ENCODE results near the gene ANP32E. TPM values are rescaled to one million over a fixed set of nuclear protein-coding genes. Genes with fewer than 3 reads are reported as not detected.

The ANP32E gene
- 10 to 100 TPM in 11 of 12 donors, not detected in 1; 37.3 to 90.5 (median 50.1) TPM for polyA plus RNA-seq (ENCODE audit: insufficient read length in 12 of 12)
- long read RNA-seq, donor 1, transcript ANP32E-208 (7 exons, 3,451 nt) = major isoform, 8 of 26 reads
- long read RNA-seq, donor 1, partial matches to known transcripts = 18 of 26 reads
- long read RNA-seq, donor 1, other reads (novel, unspliced or antisense) = 0 of 26 reads
- long read RNA-seq, donor 2, transcript ANP32E-208 (7 exons, 3,451 nt) = major isoform, 16 of 105 reads
- long read RNA-seq, donor 2, partial matches to known transcripts = 56 of 105 reads
- long read RNA-seq, donor 2, other reads (novel, unspliced or antisense) = 33 of 105 reads
- long read RNA-seq, donor 3, transcript ANP32E-208 (7 exons, 3,451 nt) = major isoform, 8 of 8 reads
- long read RNA-seq, donor 3, partial matches to known transcripts = 0 of 8 reads
- long read RNA-seq, donor 3, other reads (novel, unspliced or antisense) = 0 of 8 reads
- long read RNA-seq, donor 4, transcript ANP32E-208 (7 exons, 3,451 nt) = major isoform, 6 of 6 reads
- long read RNA-seq, donor 4, partial matches to known transcripts = 0 of 6 reads
- long read RNA-seq, donor 4, other reads (novel, unspliced or antisense) = 0 of 6 reads
- long read RNA-seq, donor 5, transcript ANP32E-208 (7 exons, 3,451 nt) = major isoform, 22 of 47 reads
- long read RNA-seq, donor 5, partial matches to known transcripts = 25 of 47 reads
- long read RNA-seq, donor 5, other reads (novel, unspliced or antisense) = 0 of 47 reads
- long read RNA-seq, donor 6, partial matches to known transcripts = 0 of 3 reads
- long read RNA-seq, donor 6, other reads (novel, unspliced or antisense) = 0 of 3 reads
- long read RNA-seq, donor 7, transcript ANP32E-208 (7 exons, 3,451 nt) = major isoform, 5 of 5 reads
- long read RNA-seq, donor 7, partial matches to known transcripts = 0 of 5 reads
- long read RNA-seq, donor 7, other reads (novel, unspliced or antisense) = 0 of 5 reads
- long read RNA-seq, donor 8, transcript ANP32E-208 (7 exons, 3,451 nt) = major isoform, 15 of 21 reads
- long read RNA-seq, donor 8, partial matches to known transcripts = 6 of 21 reads
- long read RNA-seq, donor 8, other reads (novel, unspliced or antisense) = 0 of 21 reads
- long read RNA-seq, donor 9, transcript ANP32E-208 (7 exons, 3,451 nt) = major isoform, 5 of 6 reads
- long read RNA-seq, donor 9, partial matches to known transcripts = 0 of 6 reads
- long read RNA-seq, donor 9, other reads (novel, unspliced or antisense) = 0 of 6 reads
- long read RNA-seq, donor 10, transcript ANP32E-208 (7 exons, 3,451 nt) = major isoform, 7 of 12 reads
- long read RNA-seq, donor 10, partial matches to known transcripts = 5 of 12 reads
- long read RNA-seq, donor 10, other reads (novel, unspliced or antisense) = 0 of 12 reads
- long read RNA-seq, donor 11, transcript ANP32E-208 (7 exons, 3,451 nt) = major isoform, 13 of 28 reads
- long read RNA-seq, donor 11, partial matches to known transcripts = 13 of 28 reads
- long read RNA-seq, donor 11, other reads (novel, unspliced or antisense) = 0 of 28 reads

DNA sequence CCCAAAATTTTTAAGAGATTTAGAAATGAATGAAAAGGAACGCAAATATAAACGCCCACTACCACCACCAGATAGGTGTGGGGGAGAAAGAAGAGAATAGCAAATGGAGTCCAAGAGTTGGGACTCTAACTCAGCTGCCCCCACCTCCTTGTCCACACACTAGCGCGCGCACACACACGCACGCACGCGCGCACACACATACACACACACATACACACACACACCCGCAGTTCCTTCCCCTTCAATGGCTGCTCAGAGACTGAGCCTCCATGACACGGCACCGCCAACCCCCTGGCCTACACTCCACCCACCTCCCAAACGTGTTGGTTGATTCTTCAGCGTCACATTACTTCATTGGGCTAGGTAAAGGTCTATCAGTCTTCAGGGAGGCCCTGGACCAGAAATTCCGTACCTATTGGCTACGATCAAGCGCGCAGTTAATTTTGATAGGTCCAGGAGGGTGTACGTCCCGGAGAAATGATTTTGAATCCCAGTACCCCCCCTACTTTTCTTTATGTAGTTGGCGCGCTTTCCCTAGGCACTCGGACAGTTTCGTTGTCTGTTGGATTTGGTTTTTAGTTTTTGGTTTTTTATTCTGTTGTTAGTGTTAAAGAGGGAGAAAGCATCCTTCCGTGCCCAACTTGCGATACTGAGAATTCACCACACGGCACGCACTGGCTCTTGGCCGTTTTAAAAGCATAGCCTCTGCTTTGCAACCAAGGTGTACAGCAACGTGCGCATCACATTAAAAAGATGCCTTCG is at the start of gene ANP32E:
Gene ANP32E, minus strand, starts transcription at position 261 of the 762 bp plus-strand sequence. CDS start 326 bp downstream, outside the sequence.
- DNase-seq = peak; percentile 98

DNA sequence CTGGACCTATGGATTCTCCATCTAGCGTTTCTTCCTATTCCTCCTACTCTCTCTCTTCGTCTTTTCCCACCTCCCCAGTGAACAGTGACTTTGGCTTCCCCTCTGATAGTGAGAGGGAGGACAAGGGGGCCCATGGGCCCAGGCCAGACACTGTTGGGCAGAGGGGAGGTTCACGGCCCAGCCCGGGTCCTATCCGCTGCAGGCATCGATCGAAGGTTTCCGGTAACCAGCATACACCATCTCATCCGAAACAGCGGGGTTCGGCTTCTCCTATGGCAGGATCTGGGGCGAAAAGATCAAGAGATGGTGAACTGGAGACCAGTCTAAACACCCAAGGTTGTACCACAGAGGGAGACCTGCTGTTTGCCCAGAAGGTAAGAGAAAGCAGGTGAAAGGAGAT is 47.3 kb upstream of the ANP32E start:
- no peak for DNase-seq

DNA sequence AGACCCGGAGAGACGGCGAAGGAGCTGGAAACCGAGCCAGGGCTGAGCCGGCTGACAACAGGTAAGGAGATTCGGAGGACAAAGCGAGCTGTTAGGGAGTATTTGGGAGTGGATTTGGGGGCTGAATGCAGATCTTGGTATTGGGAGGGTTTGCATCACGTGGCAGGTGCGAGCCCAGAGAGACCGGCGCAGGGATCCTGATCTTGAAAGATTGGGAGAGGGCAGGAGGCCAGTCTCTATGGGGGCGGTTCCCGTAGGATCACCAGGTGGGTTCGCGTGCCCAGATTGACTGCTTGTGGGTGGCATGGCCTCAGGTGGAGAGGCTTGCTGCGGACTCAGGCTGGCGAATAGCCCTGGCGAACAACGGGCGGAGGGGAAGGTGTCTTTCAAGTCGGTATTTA is 46.6 kb upstream of the ANP32E start:
- no peak for DNase-seq

DNA sequence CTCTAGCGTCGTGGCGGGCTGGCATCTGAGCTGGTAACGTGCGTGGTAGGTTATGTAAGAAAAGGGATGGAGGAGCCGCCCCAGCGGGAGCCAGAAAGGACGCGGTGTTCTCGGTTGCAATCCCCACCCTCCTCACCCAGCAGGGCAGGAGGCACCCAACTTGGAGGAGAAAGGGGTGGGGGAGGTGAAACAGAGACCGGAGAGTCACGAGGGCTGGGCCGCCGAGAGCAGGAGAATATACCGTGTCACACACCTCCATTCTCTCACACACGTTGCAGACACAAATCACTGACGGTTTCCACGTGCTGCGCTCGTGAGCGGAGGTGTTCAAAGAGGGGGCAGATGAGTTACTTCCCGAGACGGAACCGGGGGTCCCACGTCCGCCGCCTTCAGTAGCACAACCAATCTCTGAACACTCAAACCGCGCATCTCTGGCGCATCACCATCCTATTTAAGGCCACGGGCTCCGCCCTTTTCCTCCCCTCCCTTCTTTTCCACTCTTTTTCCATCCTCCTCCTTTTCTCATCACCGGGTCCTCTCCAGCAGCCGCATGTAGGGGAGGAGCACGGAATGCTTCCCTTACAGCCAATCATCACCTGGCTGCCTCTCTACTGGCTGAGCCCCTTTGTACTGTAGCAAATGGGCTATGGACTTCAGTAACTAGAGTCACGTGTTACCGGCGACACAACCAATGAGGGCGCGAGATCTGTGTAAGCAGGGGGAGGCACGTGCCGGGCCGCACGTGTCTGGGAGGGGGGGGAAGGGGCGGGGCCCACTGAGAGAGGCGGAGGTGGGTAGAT is 46.0 kb upstream of the ANP32E start, which contains the start of gene CIART:
Gene CIART, plus strand, starts transcription at position 797 of the 800 bp plus-strand sequence. CDS start 714 bp downstream, outside the sequence.
- DNase-seq = peak; percentile 95

DNA sequence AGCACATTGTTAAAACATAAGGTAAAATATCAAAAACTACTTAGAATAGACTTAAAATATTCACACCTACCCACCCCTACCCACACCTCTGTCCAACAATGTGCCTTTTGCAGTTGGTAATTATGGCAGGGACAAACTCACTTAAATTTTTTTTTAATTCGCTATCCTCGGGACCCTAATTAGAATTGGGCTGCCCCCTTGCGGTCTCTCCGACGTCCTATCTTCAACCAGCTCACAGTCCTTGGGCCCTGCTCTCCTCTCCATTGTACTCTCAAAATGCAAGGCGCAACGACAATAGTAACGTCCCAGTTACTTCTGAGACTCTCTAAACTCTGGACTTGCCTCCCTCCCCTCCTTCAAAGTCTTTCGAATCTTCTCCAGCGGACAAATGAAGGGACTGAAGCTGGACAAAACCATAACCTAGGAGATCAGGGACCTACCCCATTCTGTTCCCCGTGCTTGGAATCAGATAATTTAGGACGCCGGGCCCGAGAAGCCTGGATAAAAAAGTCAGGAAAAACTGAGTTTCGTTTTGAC is 45.4 kb upstream of the ANP32E start:
- DNase-seq = peak; percentile 62

DNA sequence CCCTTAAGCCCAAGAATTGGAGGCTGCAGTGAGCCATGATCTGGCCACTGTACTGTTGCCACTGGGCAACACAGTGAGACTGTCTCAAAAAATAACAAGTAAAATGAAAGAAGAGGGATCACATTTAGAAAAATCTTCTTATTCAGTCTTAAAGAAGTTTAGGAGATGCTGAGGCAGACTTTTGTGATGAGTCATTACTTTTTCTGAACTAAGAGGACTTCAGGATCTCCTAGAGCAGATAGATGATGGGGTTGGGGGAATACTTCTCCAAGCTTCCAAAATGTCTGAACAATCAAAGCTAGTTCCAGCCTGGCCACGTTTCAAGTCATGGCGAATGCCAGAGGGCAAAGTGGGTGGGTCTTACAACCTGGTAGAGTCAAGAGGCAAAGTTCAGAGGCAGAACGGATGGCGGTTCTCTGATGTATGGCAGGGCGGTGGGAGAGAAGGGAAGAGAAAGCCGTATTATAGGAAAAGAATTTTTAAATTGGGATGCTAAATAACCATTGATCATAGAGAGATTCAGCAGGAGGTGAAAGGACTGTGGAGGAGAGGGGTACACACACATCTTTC is 44.3 kb upstream of the ANP32E start:
- no peak for DNase-seq

DNA sequence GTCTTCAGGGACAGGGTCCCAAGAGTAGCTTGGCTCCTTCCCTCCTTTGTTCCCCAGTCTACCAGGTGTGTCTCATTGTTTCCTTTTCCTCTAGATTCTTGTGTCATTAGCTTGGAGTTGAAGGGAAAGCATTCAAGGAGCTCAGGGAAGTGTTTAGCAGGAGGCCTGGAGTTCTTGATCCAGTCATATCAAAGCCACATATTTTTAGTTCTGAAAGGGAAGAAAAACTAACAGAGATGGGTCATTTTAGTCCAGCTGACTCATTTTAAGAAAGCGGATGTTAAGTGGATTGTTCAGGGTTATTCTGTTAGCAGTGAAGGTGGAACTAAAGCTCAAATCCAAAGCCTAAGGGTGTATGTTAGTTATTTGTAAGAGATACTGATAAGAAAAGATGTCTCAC is 37.4 kb upstream of the ANP32E start:
- no peak for DNase-seq

DNA sequence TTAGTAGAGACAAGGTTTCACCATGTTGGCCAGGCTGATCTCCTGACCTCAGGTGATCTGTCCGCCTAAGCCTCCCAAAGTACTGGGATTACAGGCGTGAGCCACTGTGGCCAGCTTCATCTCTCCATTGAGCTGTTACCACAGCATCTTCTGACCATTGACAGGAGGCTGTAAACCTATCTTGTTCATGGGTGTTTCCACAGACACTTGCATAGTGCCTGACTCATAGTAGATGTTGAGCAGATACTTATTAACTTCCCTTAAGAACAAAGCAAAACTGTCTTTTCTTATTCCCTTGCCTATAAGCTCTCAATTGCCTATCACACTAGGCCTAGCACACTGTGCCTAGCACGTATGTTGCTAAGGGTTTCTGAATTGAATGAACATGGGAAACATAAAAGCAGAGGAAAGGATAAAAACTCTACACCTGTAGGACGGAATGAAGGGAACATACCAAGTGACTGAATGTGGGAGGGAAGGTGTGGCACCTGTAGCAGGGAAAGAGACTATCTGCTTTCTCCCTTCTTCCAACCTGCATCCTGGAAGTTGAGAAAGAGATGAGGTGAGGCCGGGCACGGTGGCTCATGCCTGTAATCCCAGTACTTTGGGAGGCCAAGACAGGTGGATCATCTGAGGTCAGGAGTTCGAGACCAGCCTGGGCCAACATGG is 35.5 kb upstream of the ANP32E start:
- no peak for DNase-seq

DNA sequence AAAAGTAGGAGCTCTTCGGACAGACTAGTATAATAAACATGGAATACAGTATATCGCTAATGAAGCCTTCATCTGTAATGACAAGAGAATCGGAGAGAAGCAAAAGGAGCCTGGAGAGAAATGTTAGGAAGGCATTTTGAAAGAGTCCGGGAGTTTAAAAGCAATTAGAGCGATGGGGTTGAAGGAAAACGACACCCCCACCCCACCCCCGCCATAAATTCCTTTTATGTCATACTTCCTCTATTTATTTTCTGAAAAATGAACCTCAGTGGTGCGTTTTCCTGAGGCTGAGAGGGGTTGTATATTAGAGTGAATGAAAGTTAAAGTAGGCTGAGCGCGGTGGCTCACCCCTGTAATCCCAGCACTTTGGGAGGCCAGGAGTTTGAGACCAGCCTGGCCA is 33.5 kb upstream of the ANP32E start:
- no peak for DNase-seq

DNA sequence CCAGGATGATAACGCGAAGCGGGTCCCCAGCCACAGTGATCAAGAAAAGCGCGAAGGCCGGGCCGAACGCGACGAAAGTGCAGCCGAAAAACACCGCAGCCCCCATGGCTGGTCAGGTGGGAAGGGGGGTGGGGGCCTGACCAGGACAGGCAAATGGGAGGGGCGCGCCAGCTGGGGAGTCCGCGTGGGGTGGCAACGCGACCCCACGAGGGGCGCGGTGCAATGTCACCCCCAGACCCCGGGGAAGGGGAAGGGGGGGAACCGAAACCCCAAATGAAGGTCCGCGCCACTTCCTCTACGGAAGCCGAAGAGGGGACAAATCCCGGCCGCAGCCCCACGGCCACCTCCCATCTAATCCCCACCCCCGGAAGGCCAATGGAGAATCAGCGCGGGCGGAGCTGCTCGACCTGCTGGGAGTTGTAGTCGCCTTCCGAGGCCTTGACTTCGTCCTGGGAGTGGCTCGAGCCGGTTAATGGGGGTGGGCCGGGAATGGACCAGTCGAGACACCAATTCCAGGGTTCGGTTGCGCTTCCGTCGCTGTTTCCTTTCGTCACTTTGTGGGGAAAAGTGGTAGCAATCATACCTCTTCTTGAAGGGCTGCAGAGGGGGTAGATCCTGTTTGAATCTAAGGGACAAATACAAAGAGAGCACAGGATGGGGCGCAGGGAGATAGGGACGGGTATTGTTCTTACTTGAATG is 32.9 kb upstream of the ANP32E start, which contains the start of gene APH1A:
Gene APH1A, minus strand, starts transcription at position 312 of the 699 bp plus-strand sequence. Its CDS starts 206 bp downstream, at position 106.
- DNase-seq = peak; percentile 96

DNA sequence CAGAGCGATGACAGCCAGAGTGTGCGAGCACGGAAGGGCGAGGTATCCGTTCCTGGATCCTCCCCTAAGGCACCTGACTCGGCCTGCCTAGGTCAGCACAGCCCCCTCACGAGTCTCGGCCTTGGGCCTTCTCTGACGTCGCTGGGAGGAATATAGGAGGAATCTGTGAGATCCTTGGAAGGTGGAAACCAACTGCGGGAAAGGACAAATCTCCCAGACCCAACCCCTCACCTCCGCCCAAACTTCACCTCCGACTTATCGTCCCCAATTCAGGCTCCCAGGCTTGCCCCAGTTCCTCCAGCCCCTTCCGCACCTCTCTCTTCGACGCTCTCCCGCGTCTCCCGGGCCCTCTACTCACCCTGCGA is 32.4 kb upstream of the ANP32E start:
- no peak for DNase-seq

DNA sequence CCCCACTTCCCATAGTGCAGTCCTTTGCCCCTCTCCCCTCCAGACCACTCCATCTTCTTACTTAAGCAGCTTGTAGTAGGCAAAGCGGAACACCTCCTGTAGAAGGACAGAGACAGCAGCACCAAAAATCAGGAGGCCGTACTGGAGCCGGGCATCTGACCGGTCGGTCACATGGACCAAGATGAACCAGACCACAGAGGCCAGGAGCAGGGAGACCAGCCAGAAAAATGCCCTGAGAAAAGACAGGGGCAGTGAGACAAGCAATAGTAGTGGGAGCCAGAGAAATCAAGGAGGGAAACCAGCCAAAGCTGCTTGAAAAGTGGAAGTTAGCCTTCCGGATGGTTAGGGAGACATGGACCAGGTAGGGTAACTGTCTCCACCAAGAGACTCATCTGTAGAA is 32.0 kb upstream of the ANP32E start:
- no peak for DNase-seq

DNA sequence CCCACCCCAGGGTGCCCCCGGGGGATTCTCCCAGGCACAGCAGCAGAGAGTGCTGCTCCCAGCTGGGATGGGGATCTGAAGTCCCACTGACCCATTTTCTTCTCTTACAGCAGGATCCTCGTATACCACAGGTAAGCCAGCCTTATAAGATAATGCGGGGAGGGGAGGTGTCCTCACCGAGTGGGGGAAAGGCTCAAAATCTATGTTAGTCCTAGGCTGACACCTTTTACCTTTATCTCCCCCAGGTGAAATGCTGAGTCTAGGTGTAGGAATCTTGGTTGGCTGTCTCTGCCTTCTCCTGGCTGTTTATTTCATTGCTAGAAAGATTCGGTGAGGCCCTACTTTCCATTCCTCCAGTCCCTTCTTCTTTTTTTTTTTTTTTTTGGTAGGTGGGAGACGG is 27.6 kb upstream of the ANP32E start:
- no peak for DNase-seq

DNA sequence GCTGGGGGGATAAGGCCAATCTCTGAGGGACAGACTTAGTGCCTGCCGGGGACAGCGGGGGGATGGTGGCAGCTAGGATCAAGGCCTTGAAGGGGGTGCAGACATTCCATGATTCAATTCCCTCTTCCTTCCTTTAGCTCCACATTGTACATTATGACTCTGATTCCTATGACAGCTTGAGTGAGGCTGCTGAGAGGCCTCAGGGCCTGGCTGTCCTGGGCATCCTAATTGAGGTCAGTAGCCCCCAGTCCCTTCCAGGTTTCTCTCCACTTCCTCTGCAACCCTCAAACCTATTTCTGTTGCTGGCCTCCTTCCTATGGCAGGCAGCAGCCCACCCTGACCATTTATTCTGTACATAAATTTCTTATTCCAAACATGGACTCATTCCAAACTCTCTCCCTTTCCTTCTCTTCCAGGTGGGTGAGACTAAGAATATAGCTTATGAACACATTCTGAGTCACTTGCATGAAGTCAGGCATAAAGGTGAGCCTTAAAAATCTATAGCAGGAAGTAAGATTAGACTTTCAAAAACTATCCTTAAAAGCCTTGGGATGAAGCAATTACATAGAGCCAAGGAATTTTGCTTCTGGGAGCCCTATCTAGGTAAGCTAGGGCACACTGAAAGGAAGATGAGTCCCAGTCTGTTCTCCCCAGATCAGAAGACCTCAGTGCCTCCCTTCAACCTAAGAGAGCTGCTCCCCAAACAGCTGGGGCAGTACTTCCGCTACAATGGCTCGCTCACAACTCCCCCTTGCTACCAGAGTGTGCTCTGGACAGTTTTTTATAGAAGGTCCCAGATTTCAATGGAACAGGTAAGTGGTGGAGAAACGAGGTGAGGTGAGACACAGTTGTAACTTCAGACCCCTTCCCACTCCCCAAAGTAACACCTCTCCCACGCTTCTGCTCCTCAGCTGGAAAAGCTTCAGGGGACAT is 26.7 kb upstream of the ANP32E start:
- no peak for DNase-seq

DNA sequence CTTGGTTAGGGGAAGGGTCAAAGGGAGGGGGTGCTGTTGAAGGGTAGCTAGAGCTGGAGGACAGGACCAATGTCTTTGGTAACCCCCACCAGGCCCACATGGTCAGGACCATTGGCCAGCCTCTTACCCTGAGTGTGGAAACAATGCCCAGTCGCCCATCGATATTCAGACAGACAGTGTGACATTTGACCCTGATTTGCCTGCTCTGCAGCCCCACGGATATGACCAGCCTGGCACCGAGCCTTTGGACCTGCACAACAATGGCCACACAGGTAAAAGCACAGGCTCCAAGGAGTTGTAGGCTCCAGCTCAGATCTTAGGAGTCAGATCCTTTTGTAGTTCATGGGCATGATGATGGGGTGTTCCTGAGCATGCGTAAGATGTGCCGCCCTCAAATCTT is 25.5 kb upstream of the ANP32E start:
- DNase-seq = no peak

Data from muscle of arm (tissue), 14 donors.